Measurements from ENCODE around the gene MKRN2. TPM values are rescaled to one million over a fixed set of nuclear protein-coding genes. Genes with fewer than 3 reads are reported as not detected.

Gene MKRN2
- total and polyA plus RNA-seq, 8 donors = 13.3 to 39.1 (median 17.9) TPM

DNA sequence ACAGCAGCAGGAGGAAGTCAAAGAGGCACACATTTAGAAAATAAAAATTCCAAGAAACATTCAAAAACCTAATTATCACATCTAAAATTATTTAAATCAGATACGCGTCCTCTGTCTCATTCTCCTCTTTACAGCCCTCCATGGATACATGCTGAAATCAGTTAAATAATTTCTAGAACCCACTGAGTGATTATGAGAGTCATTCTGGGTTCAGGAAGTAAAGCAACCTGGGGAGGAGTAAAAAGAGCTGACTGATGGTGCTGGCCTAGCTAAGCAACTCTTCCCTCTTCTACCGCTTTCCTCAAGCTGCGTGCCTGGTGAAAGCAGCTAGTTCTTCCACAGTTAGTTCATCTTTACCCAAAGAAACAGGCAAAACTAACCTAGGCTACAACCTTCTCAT, 58.4 kb downstream of the MKRN2 start:
- DNase-seq = no peak
- Histone ChIP-seq H3K4me3 (no peak overlapping the region), H3K27me3 (no peaks in the 10 kb centered on the region), H3K9me3 (no peaks in the 10 kb centered on the region), H3K36me3 (peaks cover 26 to 79% (median 68%) of the 10 kb centered on the region in 4 donors), H3K27ac (no peak overlapping the region), H3K4me1 (peaks cover 0 to 23% (median 10%) of the 10 kb centered on the region in 4 donors)
- no peak for TF ChIP-seq POLR2A (IDR thresholded peaks at IDR 0.05)
- TF ChIP-seq, protein P1, sequence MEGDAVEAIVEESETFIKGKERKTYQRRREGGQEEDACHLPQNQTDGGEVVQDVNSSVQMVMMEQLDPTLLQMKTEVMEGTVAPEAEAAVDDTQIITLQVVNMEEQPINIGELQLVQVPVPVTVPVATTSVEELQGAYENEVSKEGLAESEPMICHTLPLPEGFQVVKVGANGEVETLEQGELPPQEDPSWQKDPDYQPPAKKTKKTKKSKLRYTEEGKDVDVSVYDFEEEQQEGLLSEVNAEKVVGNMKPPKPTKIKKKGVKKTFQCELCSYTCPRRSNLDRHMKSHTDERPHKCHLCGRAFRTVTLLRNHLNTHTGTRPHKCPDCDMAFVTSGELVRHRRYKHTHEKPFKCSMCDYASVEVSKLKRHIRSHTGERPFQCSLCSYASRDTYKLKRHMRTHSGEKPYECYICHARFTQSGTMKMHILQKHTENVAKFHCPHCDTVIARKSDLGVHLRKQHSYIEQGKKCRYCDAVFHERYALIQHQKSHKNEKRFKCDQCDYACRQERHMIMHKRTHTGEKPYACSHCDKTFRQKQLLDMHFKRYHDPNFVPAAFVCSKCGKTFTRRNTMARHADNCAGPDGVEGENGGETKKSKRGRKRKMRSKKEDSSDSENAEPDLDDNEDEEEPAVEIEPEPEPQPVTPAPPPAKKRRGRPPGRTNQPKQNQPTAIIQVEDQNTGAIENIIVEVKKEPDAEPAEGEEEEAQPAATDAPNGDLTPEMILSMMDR (IDR thresholded peaks at IDR 0.05) = no peak
- TF ChIP-seq EP300 (IDR thresholded peaks at IDR 0.05) = no peak
- TF ChIP-seq POLR2AphosphoS5 (IDR thresholded peaks at IDR 0.05) = no peak
- intact Hi-C loops (cut with DNase I; ENCODE audit: low total_unique reads) = no loop called here
- WGBS, 5 donors = 90 to 98% (median 93%) methylated on average over 4 of the region's 4 CpGs

GRCh38 chr3:12618426-12618825, 61.5 kb downstream of the MKRN2 start:
- no peak for DNase-seq
- TF ChIP-seq, protein P1 (IDR thresholded peaks at IDR 0.05) = no peak
- TF ChIP-seq EP300 (IDR thresholded peaks at IDR 0.05) = no peak
- TF ChIP-seq POLR2A (IDR thresholded peaks at IDR 0.05) = no peak
- TF ChIP-seq POLR2AphosphoS5 (IDR thresholded peaks at IDR 0.05) = no peak
- Histone ChIP-seq H3K27me3 (no peaks in the 10 kb centered on the region), H3K27ac (no peak overlapping the region), H3K4me1 (peaks cover 9 to 45% (median 28%) of the 10 kb centered on the region in 4 donors), H3K36me3 (peaks cover 21 to 52% (median 46%) of the 10 kb centered on the region in 4 donors), H3K4me3 (no peak overlapping the region), H3K9me3 (no peaks in the 10 kb centered on the region)
- 87 to 95% (median 93%) methylated on average over 6 of the region's 6 CpGs for WGBS, 5 donors
- intact Hi-C loops (cut with DNase I; ENCODE audit: low total_unique reads) = no loop called here

- Histone ChIP-seq H3K4me1 (peaks cover 12 to 53% (median 32%) of the 10 kb centered on the region in 4 donors), H3K27ac (no peak overlapping the region), H3K9me3 (no peaks in the 10 kb centered on the region), H3K36me3 (peaks cover 21 to 34% (median 33%) of the 10 kb centered on the region in 4 donors), H3K27me3 (no peaks in the 10 kb centered on the region), H3K4me3 (no peak overlapping the region)
- DNase-seq = no peak
- intact Hi-C loops (cut with DNase I; ENCODE audit: low total_unique reads) = no loop called here
- WGBS, 5 donors = 89 to 97% (median 96%) methylated on average over 6 of the region's 6 CpGs
- no peak for TF ChIP-seq EP300 (IDR thresholded peaks at IDR 0.05)
- TF ChIP-seq POLR2AphosphoS5 (IDR thresholded peaks at IDR 0.05) = no peak
- TF ChIP-seq, protein P1 (IDR thresholded peaks at IDR 0.05) = no peak
- TF ChIP-seq POLR2A (IDR thresholded peaks at IDR 0.05) = no peak
Measured at GRCh38 chr3:12620305-12620704, 63.4 kb downstream of the MKRN2 start.

- Histone ChIP-seq H3K27me3 (no peaks in the 10 kb centered on the region), H3K4me3 (no peak overlapping the region), H3K9me3 (no peaks in the 10 kb centered on the region), H3K36me3 (peaks cover 21 to 30% (median 29%) of the 10 kb centered on the region in 4 donors), H3K27ac (no peak overlapping the region), H3K4me1 (peaks cover 16 to 57% (median 34%) of the 10 kb centered on the region in 4 donors)
- TF ChIP-seq POLR2AphosphoS5 (IDR thresholded peaks at IDR 0.05) (no peak), EP300 (IDR thresholded peaks at IDR 0.05) (no peak), POLR2A (IDR thresholded peaks at IDR 0.05) (no peak)
- TF ChIP-seq, protein P1 (IDR thresholded peaks at IDR 0.05) = no peak
- no peak for DNase-seq
- intact Hi-C loops (cut with DNase I; ENCODE audit: low total_unique reads) = no loop called here
Measured at GRCh38 chr3:12620729-12621128, 63.8 kb downstream of the MKRN2 start.
